Activated CD8-positive, alpha-beta memory T cell treated with anti-CD3 and anti-CD28 coated beads, Interleukin-2, amount 50 U/mL, for 1 hour (primary cell): ENCODE measurements around the gene BTN2A1.
"Not testable (repeated sequence)": the region's sequence is repeated elsewhere in the genome, so short reads cannot be mapped to it uniquely, and the experiment has no call there.

ENCODE experiments used
- DNase-seq: peaks from one replicate; pipeline ENCODE4 v3.0.0-alpha.2; 2020; ENCODE audit errors: extremely low read depth

The BTN2A1 gene

DNA sequence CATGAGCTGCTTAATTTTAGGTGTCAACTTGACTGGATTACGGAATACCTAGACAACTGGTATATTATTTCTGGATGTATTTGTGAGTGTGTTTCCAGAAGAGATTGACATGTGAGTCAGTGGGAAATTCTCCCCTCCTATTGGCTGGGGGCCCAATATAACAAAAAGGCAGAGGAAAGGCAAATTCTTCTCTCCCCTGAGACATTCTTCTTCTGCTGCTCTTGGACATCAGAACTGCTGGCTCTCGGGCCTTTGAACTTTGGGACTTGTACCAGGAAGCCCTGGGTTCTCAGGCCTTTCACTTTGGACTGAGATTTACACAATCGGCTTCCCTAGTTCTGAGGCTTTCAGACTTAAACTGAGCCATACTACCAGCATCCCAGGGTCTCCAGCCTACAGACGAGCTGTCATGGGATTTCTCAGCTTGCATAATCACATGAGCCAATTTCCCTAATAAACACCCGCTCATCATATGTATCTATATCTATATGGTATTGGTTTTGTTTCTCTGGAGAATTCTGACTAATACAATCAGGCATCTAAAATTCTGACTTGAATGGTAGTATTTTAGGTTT lies 25.0 kb upstream of the BTN2A1 start:
- no peak for DNase-seq

DNA sequence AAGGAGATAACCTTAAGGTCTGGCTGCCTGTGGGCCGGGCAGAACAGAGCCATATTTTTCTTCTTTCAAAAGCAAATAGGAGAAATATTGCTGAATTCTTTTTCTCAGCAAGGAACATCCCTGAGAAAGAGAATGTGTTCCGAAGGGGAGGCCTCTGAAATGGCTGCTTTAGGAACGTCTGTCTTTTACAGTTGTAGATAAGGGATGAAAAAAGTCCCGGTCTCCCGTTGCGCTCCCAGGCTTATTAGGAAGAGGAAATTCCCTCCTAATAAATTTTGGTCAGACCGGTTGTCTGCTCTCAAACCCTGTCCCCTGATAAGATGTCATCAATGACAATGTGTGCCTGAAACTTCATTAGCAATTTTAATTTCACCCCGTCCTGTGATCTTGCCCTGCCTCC lies 24.1 kb upstream of the BTN2A1 start:
- DNase-seq = not testable (repeated sequence)

GRCh38 chr6:26436018-26436417 lies 21.7 kb upstream of the BTN2A1 start:
- DNase-seq = no peak

- DNase-seq = no peak
These were observed 20.2 kb upstream of the BTN2A1 start for GRCh38 chr6:26437550-26437949.

DNA sequence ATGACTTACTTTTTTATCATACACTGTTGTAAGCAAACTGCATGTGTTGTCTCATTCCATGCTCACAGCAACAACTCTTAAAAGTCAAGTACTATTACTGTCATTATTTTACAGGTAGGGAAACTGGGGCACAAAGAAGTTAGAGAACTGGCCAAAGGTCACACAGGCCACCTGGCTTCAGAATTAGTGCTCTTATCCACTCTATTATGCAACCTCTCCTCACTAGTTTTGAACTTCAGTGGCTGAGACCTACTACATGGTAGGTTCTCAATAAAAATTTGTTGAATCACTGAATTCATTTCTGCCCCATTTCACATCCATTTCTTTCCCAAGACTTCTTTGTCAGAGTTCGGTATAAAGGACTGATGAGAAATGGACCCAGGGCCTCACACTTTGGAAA lies 19.8 kb upstream of the BTN2A1 start:
- no peak for DNase-seq

DNA sequence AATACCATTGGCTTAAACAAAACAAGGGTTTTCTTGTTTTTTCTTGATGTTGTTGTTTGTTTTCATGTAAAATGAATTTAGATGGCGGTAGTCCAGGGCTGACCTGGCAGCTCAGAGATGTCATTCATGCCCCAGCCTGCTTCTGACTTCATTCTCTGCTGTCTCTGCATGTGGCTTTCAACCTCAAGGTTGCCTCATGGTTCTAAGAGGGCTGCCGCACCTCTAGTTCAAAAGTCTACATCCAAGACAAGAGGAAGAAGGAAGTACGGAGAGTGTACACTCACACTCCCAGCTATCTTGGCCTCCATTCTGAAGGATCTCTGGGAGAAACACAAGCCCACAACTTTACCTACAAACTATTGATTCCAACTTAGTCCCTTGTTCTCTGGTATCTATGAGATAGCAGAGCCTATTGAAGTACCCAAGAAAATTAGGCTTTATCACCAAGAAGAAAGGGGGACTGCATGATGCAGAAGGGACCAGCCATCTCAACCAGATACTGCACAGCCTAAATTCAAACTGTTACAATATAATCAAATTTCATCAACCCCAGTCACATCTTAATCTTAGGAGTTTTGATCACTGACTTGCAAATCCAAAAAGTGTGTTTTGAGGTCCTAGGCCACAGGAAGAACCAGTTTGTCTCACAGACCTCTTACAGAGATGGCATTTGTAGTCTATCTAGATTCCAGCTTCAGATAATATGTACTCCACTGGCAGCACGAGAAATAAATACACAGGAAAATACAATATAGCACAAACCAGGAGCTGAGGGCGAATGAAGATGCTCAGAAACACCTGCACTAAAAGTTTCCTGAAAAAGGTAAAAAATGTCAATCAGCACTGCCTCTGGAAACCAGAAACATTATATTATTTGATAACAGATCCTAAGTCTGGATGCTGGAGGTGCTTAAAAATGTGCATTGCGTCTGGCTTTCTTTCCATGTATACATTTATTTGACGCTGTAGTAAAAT lies 18.3 kb upstream of the BTN2A1 start:
- DNase-seq = no peak

DNA sequence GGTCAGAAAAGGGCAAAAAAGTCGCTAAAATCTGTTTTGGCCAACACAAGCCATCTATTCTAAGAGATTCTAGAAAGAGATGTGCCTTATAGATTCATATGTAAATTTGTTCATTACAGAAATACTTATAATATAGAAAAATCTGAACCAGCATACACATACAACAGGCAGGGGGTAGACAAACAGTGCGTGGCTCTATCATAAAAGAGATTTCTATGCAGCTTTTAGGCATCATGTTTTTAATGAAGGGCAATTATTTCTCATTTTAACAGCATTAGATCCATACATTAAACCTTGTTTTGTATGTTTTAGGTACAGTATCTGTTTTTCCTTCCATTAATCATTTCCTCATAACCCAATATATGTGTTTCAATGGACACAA lies 16.8 kb upstream of the BTN2A1 start:
- DNase-seq = no peak

GRCh38 chr6:26441977-26442376 lies 15.8 kb upstream of the BTN2A1 start:
- no peak for DNase-seq

- no peak for DNase-seq
These were observed 11.7 kb upstream of the BTN2A1 start for GRCh38 chr6:26445934-26446667.

GRCh38 chr6:26447257-26447656 lies 10.5 kb upstream of the BTN2A1 start:
- no peak for DNase-seq

DNA sequence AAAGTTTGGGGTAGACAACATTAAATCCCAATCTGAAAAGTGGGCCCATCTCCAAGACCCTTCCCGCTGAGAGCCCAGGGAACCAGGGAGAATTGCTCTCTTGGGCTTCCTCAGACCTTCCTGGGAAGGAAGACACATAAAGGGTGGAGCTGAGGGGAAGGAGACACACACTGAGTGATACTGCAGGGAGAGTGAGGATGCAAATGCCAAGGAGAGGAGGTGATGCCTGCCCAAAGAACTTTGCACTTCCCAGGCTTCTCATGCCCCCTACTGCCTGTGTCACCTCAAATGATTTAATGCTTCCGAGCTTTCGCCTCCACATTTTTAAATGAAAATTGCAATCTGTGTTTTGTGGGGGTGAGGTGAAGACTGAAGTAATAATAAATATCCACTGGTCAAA lies 7.5 kb upstream of the BTN2A1 start:
- DNase-seq = no peak

- DNase-seq = no peak
These were observed 5.0 kb upstream of the BTN2A1 start for GRCh38 chr6:26452631-26453235.

DNA sequence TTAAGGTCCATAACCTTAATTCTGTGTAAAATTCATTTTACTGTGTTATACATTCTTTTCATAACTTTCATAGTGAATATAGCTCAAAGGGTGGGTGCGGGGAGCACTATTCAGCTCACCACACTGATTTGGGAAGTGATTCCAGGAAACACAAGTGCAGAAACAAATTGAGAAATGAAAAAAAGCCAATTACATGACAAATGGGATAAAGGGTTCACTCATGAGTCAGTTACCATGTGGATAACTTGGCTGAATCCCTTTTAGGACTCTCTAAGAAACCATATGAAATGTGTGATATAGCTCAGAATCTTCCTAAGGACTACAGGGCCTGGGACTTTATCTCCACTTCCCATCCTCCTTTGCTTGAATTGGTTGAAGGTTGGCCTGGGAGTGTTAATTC lies 3.1 kb upstream of the BTN2A1 start:
- no peak for DNase-seq

GRCh38 chr6:26455357-26455970 lies 2.3 kb upstream of the BTN2A1 start:
- no peak for DNase-seq

DNA sequence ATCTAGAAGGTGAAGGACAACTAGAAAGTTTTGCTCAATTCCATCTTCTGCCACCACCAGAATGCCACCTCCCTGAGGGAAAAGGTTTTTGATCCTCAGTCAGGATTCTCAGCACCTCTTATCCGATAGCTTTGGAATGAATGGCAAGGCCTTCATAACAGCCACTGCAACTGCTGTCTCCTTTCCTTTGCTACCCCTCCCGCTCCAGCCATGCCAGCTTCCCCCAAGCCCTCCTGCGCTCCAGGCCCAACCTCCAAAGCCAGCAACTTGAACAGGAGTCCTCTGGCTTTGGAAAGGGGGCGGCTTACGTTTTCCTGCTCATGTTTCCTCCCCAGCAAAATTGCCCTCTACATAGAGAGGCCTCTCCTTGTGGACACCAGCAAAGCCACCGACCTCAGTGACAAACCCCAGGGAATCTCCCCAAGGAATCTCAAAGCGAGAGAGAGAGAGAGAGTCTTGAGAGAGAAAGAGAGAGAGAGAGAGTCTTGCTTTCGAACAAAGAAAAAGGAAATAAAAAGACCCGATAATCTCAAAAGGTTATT lies 420 bp upstream of the BTN2A1 start:
- no peak for DNase-seq

DNA sequence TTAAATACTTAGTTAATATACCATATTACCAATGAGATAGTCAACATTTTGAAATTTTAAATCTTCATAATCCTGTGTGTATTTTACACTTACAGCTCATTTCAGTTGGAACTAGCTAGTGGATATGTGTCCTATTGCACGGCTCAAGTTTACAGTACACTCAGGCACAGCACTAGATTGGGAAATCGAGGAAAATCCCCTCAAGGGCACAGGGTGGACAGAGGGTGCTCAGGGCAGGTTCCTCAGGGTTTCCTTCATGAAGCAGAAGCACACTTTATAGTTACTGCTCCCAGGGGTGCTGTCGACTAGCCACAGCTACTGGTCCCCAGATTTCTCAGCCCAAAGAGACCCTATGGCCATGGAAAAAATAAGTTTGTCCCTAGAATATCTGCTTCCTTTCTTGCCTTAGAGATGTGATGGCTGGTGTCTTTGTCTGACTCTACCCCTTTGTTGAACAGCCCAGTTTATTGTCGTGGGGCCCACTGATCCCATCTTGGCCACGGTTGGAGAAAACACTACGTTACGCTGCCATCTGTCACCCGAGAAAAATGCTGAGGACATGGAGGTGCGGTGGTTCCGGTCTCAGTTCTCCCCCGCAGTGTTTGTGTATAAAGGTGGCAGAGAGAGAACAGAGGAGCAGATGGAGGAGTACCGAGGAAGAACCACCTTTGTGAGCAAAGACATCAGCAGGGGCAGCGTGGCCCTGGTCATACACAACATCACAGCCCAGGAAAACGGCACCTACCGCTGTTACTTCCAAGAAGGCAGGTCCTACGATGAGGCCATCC lies 1.5 kb downstream of the BTN2A1 start:
- no peak for DNase-seq

DNA sequence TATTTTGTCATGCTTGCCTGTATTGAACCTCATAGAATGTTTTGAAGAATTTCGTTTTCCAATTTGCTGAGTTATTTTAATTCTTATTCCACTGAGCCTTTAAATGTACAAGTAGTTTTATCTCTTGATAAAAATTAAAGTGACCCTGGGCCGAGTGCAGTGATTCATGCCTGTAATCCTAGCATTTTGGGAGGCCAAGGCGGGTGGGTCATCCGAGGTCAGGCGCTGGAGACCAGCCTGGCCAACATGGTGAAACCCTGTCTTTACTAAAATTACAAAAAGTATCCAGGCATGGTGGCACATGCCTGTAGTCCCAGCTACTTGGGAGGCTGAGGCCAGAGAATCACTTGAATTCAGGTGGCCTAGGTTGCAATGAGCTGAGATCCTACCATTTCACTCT lies 3.6 kb downstream of the BTN2A1 start:
- DNase-seq = not testable (repeated sequence)

DNA sequence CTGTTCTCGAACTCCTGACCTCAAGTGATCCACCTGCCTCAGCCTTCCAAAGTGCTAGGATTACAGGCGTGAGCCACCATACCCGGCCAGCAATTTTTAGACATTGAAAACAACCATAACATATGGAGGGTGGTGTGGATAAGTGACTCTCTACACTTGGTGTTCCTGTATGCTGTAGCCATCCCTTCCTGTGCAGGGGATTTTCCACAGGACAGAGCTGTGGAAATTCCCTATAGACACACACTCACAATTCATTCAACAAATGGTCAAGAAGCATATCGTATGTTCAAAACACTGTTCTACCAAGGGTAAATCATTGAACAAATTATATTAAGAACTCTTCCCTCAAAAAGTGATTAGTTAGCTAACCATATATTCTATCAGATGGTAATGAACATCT lies 6.3 kb downstream of the BTN2A1 start:
- DNase-seq = no peak

DNA sequence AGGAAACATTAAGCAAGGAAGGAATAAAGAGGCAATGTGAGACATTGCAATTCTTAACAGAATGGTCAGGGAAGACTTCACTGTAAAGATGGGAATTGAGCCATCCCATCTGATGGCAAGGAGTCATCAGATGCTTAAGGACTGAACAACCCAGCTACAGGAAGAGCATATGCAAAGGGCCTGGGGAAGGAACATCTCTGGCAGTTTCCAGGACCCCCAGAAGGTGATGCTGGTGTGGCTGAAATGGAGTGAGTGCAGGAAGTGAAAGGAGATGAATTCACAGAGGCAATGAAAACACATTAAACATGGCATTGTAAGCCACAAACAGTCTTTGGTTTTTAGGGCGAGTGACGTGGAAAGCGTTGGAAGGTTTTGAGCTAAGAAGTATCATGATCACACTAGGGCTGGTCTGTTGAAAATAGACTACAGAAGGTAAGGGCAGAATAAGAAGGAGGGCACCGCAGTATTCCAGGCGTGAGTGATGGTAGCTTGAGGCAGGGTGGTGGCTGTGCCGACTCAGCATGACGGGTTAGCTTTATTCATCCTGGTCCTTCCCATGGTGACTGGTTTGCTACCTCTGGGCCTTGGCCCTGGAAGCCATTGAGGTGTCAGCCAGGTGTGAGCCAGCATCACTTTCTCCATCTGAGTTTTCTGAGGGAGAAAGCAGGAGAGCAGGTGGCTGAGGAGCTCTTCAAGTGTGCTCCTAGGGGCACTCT lies 6.8 kb downstream of the BTN2A1 start:
- DNase-seq = no peak

DNA sequence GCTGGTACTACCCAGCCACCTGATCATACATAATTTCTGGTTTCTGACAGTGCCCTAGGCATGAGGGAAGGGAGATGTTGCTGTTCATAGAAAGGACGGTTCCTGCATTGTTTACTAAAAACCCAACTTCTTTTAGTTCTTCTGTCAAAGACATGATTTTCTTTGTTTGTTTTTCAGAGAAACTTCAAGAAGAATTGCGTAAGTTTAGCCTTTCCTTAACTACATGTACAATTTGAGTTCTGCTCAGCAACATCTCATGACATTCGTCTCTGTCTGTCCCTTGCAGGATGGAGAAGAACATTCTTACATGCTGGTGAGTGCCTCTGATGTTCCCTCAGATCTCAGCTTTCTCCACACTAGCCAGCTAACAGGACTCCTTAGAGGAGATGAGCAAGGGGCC lies 8.0 kb downstream of the BTN2A1 start:
- DNase-seq = no peak
